Suprapubic skin (tissue), 4 donors: Measurements from ENCODE around the gene GIT1. TPM values are rescaled to one million over a fixed set of nuclear protein-coding genes. Genes with fewer than 3 reads are reported as not detected.
A peak's percentile ranks its signal among the peaks of the same experiment; 100 is the strongest.

Experiments used
- DNase-seq, 2 donors: peaks; one replicate each; pipeline ENCODE4 v3.0.0-alpha.2; 2019; ENCODE audit warnings: low spot score in 2 of 2
- H3K27ac ChIP-seq: fragments of 200-600 bp; sonication (generic); one replicate; pipeline ENCODE4 v1.5.1; 2019
- H3K27me3 ChIP-seq: fragments of 200-600 bp; sonication (generic); one replicate; pipeline ENCODE4 v1.5.1; 2019
- H3K36me3 ChIP-seq: fragments of 200-600 bp; sonication (generic); one replicate; pipeline ENCODE4 v1.5.1; 2019
- H3K4me1 ChIP-seq: fragments of 200-600 bp; sonication (generic); one replicate; pipeline ENCODE4 v1.5.1; 2019
- H3K4me3 ChIP-seq: fragments of 200-600 bp; sonication (generic); one replicate; pipeline ENCODE4 v1.5.1; 2019; ENCODE audit warnings: mild to moderate bottlenecking
- H3K9me3 ChIP-seq: fragments of 200-600 bp; sonication (generic); one replicate; pipeline ENCODE4 v1.5.1; 2019
- EP300 ChIP-seq: sonication (generic); formaldehyde crosslinking; IDR thresholded peaks from one replicate; pipeline ENCODE4 v1.6.1; 2017; ENCODE audit warnings: antibody characterized with exemption
- POLR2A ChIP-seq, 2 donors: fragments of 450-650 bp; IDR thresholded peaks; one replicate each; pipeline ENCODE4 v1.6.1; 2017; ENCODE audit warnings: antibody characterized with exemption in 2 of 2, mild to moderate bottlenecking in 2 of 2, moderate library complexity in 2 of 2
- POLR2AphosphoS5 ChIP-seq, 3 donors: sonication (generic); formaldehyde crosslinking; IDR thresholded peaks; one replicate each; pipeline ENCODE4 v1.6.1; 2017; ENCODE audit warnings: antibody characterized with exemption in 3 of 3
- WGBS: methylation state at CpG from one replicate; pipeline ENCODE4 v1.1.5; 2018; 5-methylcytosine and 5-hydroxymethylcytosine counted together
- total RNA-seq, 4 donors: library from RNA; depleted of rRNA; stranded (reverse); fragments of >200 nt; gene quantifications; one replicate each; pipeline ENCODE4 v1.1.0, GENCODE V29; 2016
- TF ChIP-seq, protein P1 (sequence below), 2 donors: fragments of 200-600 bp in 1 of 2; fragments of 450-650 bp in 1 of 2; sonication (generic) in 1 of 2; IDR thresholded peaks; one replicate each; pipeline ENCODE4 v1.5.1; 2016 to 2019; ENCODE audit warnings: antibody characterized with exemption in 2 of 2, mild to moderate bottlenecking in 1 of 2, moderate library complexity in 1 of 2

GIT1 gene
- total RNA-seq, 4 donors from 2014 or later: 66.7 to 103 (median 90.4) TPM

DNA sequence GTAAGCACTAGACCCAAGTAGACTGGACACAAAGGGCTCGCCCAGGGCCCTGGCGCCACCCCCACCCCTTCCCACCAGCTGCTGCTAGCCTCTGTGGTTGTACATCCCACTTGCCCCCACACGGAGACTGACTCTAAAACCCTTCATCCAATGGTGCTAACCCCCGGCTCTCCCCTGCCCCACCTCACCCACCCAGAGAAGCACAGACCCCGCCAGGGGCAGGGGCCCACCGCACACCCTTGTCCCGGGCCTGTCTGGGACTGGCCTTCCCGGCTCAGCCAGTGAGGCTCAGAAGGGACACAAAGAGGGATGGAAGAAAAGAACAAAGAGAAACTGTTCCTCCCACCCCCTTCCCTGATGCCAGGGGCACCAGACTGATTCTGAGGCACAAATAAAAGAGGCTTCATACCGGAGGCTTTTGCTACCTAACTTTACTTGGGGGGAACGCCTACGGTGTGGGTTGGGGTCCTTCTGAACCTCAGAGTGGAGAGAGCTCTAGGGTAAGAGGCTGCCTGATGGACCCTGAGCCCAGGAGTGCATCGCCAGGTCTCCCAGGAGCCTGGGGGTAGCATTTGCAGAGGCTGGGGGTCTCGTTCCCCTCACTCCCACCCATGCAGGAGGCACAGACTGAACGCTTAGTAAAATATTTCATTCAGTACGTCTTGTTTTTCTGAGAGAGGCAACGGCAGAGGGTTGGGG, 25.1 kb upstream of the GIT1 start:
- no peak overlapping the region for H3K27ac ChIP-seq
- no peak for TF ChIP-seq POLR2AphosphoS5 (IDR thresholded peaks at IDR 0.05)
- TF ChIP-seq POLR2A (IDR thresholded peaks at IDR 0.05): no peak
- TF ChIP-seq EP300: no peak
- TF ChIP-seq, protein P1, sequence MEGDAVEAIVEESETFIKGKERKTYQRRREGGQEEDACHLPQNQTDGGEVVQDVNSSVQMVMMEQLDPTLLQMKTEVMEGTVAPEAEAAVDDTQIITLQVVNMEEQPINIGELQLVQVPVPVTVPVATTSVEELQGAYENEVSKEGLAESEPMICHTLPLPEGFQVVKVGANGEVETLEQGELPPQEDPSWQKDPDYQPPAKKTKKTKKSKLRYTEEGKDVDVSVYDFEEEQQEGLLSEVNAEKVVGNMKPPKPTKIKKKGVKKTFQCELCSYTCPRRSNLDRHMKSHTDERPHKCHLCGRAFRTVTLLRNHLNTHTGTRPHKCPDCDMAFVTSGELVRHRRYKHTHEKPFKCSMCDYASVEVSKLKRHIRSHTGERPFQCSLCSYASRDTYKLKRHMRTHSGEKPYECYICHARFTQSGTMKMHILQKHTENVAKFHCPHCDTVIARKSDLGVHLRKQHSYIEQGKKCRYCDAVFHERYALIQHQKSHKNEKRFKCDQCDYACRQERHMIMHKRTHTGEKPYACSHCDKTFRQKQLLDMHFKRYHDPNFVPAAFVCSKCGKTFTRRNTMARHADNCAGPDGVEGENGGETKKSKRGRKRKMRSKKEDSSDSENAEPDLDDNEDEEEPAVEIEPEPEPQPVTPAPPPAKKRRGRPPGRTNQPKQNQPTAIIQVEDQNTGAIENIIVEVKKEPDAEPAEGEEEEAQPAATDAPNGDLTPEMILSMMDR (IDR thresholded peaks at IDR 0.05): no peak
- peak in 1 of 2 donors; percentile 66 for DNase-seq
- peaks cover 6% of the 10 kb centered on the region for H3K27me3 ChIP-seq
- no peaks in the 10 kb centered on the region for H3K9me3 ChIP-seq
- peaks cover 56% of the 10 kb centered on the region for H3K4me1 ChIP-seq
- H3K36me3 ChIP-seq: no peaks in the 10 kb centered on the region
- 56% methylated on average over 16 of the region's 16 CpGs for WGBS
- H3K4me3 ChIP-seq: peak overlapping the region; percentile 42

DNA sequence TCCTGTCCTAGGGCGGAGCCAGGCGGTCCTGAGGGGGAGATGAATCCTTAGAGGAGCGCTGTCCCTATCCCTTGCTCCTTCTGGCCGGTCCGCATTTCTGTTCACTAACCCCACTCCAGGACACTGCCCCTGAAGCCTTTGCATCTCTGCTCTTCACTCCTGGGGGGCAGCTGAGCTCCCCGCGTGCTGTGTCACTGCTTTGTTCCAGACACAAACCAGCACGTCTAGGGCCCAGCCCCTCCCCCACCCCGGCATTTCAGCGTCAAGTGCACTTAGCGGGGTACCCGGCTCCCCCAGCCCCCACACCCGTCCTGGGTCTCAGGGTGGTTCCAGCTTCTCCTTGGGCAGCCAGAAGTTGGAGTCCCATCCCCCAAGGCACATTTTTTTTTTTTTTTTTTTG, 24.4 kb upstream of the GIT1 start:
- Histone ChIP-seq H3K4me1 (peaks cover 56% of the 10 kb centered on the region), H3K27me3 (peaks cover 6% of the 10 kb centered on the region), H3K27ac (no peak overlapping the region), H3K4me3 (peak overlapping the region; percentile 32), H3K36me3 (no peaks in the 10 kb centered on the region), H3K9me3 (no peaks in the 10 kb centered on the region)
- no peak for TF ChIP-seq EP300
- no peak for TF ChIP-seq POLR2AphosphoS5 (IDR thresholded peaks at IDR 0.05)
- TF ChIP-seq, protein P1 (IDR thresholded peaks at IDR 0.05): no peak
- WGBS: 19% methylated on average over 13 of the region's 13 CpGs
- peak in 1 of 2 donors; percentile 73 for DNase-seq

DNA sequence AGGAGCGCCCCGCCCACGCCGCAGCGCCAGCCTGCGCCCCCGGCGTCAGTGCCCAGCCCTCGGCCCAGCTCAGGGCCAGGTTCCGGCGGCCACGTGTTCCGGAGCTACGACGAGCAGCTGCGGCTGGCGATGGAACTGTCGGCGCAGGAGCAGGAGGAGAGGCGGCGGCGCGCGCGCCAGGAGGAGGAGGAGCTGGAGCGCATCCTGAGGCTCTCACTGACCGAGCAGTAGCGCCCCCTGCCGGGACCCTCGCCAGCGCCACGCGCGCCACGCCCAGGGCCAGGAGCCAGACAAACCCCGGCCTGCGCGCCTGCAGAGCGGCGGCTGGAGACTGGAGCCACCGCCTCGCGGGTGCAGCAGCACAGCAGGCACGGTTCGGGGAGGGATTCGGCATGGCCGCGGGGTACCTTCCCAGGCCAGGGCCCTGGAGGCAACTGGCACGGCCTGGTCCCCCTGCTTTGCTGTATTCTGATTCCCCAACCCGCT, 23.9 kb upstream of the GIT1 start:
- TF ChIP-seq EP300 (no peak), POLR2AphosphoS5 (IDR thresholded peaks at IDR 0.05) (peak in 1 of 3 donors; percentile 73), POLR2A (IDR thresholded peaks at IDR 0.05) (no peak)
- TF ChIP-seq, protein P1 (IDR thresholded peaks at IDR 0.05): peak; percentile 72 to 93
- Histone ChIP-seq H3K36me3 (no peaks in the 10 kb centered on the region), H3K27me3 (peaks cover 6% of the 10 kb centered on the region), H3K4me1 (peaks cover 55% of the 10 kb centered on the region), H3K4me3 (peak overlapping the region; percentile 32), H3K27ac (no peak overlapping the region), H3K9me3 (no peaks in the 10 kb centered on the region)
- WGBS: no CpG with 5 or more reads among the region's 50 CpGs
- DNase-seq: peak; percentile 96

DNA sequence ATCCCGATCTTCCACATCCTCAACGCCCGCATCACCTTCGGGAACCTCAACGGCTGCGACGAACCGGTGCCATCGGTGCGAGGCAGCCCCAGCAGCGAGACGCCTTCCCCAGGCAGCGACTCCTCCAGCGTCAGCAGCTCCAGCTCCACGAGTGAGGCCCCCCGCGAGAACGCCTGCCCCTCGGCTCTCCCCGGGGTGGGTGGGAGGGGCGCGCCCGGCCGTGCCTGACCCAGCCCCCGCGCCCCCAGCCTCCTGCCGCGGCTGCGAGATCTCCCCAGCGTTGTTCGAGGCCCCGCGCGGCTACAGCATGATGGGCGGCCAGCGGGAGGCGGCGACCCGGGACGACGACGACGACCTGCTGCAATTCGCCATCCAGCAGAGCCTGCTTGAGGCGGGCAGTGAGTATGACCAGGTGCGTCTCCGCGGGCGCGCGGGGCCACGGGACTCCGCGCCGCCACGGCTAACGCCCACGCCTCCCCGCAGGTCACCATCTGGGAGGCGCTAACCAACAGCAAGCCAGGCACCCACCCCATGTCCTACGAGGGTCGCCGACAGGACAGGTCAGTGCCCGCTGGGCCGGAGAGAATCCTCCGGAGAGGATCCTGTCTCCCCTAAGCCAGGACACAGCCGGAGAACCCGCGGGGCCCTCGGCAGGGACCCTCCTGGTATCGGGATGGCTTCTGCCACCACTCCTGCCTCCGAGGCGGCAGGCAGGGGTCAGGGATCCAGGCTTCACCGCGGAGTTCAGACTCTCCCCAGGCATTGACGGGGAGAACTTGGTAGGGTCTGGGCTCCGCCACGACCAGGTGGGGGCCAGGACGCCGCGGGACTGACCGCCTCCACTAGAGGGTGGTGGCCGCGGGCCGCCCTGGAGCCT, 23.2 kb upstream of the GIT1 start:
- H3K4me1 ChIP-seq: peaks cover 47% of the 10 kb centered on the region
- peak in 1 of 2 donors; percentile 72 for DNase-seq
- H3K36me3 ChIP-seq: no peaks in the 10 kb centered on the region
- H3K27ac ChIP-seq: no peak overlapping the region
- 84% methylated on average over 54 of the region's 85 CpGs for WGBS
- TF ChIP-seq EP300 (no peak), POLR2A (IDR thresholded peaks at IDR 0.05) (no peak), POLR2AphosphoS5 (IDR thresholded peaks at IDR 0.05) (no peak)
- TF ChIP-seq, protein P1 (IDR thresholded peaks at IDR 0.05): no peak
- H3K9me3 ChIP-seq: no peaks in the 10 kb centered on the region
- peaks cover 6% of the 10 kb centered on the region for H3K27me3 ChIP-seq
- H3K4me3 ChIP-seq: peak overlapping the region; percentile 32

DNA sequence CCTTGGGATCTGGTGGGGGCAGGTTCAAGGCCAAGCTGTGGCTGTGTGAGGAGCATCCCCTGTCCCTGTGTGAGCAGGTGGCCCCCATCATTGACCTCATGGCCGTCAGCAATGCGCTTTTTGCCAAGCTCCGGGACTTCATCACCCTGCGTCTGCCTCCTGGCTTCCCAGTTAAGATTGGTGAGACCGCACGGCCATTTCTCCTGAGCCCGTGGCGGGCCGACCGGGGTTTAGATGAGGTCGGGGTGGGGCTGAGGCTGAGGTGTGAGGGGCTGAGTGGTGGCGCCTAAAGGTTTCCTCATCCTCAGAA, 22.6 kb upstream of the GIT1 start:
- TF ChIP-seq POLR2A (IDR thresholded peaks at IDR 0.05) (no peak), POLR2AphosphoS5 (IDR thresholded peaks at IDR 0.05) (no peak), EP300 (no peak)
- TF ChIP-seq, protein P1 (IDR thresholded peaks at IDR 0.05): no peak
- Histone ChIP-seq H3K27me3 (peaks cover 6% of the 10 kb centered on the region), H3K36me3 (no peaks in the 10 kb centered on the region), H3K4me1 (peaks cover 41% of the 10 kb centered on the region), H3K4me3 (no peak overlapping the region), H3K9me3 (no peaks in the 10 kb centered on the region), H3K27ac (no peak overlapping the region)
- 94% methylated on average over 12 of the region's 12 CpGs for WGBS
- DNase-seq: no peak
